Transverse colon (tissue), 4 donors: ENCODE measurements around the gene PHYKPL. TPM values are rescaled to one million over a fixed set of nuclear protein-coding genes. Genes with fewer than 3 reads are reported as not detected.

Experiments
- DNase-seq: peaks from one replicate; pipeline ENCODE4 v3.0.0-alpha.2; 2019
- H3K27ac ChIP-seq, 4 donors: fragments of 200-600 bp; sonication (generic); 2 replicates each; pipeline ENCODE4 v1.5.1; 2016 to 2018; ENCODE audit warnings: inconsistent platforms in 4 of 4
- H3K27me3 ChIP-seq: fragments of 200-600 bp; sonication (generic); 2 replicates; pipeline ENCODE4 v1.5.1; 2017; ENCODE audit warnings: inconsistent platforms
- H3K36me3 ChIP-seq, 4 donors: fragments of 200-600 bp; sonication (generic); 2 replicates each; pipeline ENCODE4 v1.5.1; 2017 to 2019; ENCODE audit warnings: inconsistent platforms in 4 of 4
- H3K4me1 ChIP-seq, 4 donors: fragments of 200-600 bp; sonication (generic); 2 replicates each; pipeline ENCODE4 v1.5.1; 2017 to 2020; ENCODE audit warnings: inconsistent platforms in 4 of 4
- H3K4me3 ChIP-seq, 4 donors: fragments of 200-600 bp; sonication (generic); 1 replicate in 1 of 4; 2 replicates in 3 of 4; pipeline versions ENCODE4 v1.5.1 to v1.6.1; 2017 to 2019; ENCODE audit warnings: inconsistent platforms in 4 of 4
- H3K9me3 ChIP-seq, 2 donors: fragments of 200-600 bp; sonication (generic); 2 replicates each; pipeline ENCODE4 v1.5.1; 2017 to 2019; ENCODE audit warnings: inconsistent platforms in 2 of 2
- EP300 ChIP-seq: sonication (generic); formaldehyde crosslinking; IDR thresholded peaks from one replicate; pipeline ENCODE4 v1.6.1; 2017; ENCODE audit warnings: antibody characterized with exemption, low read depth
- POLR2A ChIP-seq: fragments of 450-650 bp; IDR thresholded peaks from one replicate; pipeline ENCODE4 v1.6.1; 2016; ENCODE audit warnings: antibody characterized with exemption, mild to moderate bottlenecking, moderate library complexity
- POLR2AphosphoS5 ChIP-seq, 3 donors: sonication (generic); formaldehyde crosslinking; IDR thresholded peaks; one replicate each; pipeline ENCODE4 v1.6.1; 2016; ENCODE audit warnings: antibody characterized with exemption in 3 of 3
- WGBS, 2 donors: methylation state at CpG; one replicate each; pipeline ENCODE4 v1.1.5; 2018; ENCODE audit warnings: low coverage in 1 of 2; 5-methylcytosine and 5-hydroxymethylcytosine counted together
- in situ Hi-C, 4 donors: fragments of 200-750 bp; cut with MboI; loops; one replicate each; pipeline versions ENCODE4 v1.15.0 to v1.15.1; 2017; ENCODE audit warnings: low sequenced_read_pairs in 3 of 4, low pct_ligation_motif_present in 1 of 4, low pct_unique_long_range_greater_than_20kb in 1 of 4
- intact Hi-C: fragments of 100-400 bp; cut with DNase I; formaldehyde crosslinking; loops from one replicate; pipeline ENCODE4 v1.15.1; 2023; ENCODE audit warnings: low total_unique reads
- total RNA-seq, 4 donors: library from RNA; depleted of rRNA; stranded (reverse); fragments of >200 nt; gene quantifications; one replicate each; pipeline ENCODE4 v1.1.0, GENCODE V29; 2016
- TF ChIP-seq, protein P1 (sequence below), 5 experiments: fragments of 200-600 bp in 3 of 5; fragments of 450-650 bp in 2 of 5; sonication (generic) in 3 of 5; IDR thresholded peaks; 1 replicate in 2 of 5; 2 replicates in 3 of 5; pipeline ENCODE4 v1.5.1; 2016 to 2017; ENCODE audit warnings: antibody characterized with exemption in 5 of 5, inconsistent platforms in 3 of 5, mild to moderate bottlenecking in 2 of 5, moderate library complexity in 1 of 5

PHYKPL gene
- total RNA-seq, 4 donors from 2014 or later, result 124 to 405 (median 197) TPM

DNA sequence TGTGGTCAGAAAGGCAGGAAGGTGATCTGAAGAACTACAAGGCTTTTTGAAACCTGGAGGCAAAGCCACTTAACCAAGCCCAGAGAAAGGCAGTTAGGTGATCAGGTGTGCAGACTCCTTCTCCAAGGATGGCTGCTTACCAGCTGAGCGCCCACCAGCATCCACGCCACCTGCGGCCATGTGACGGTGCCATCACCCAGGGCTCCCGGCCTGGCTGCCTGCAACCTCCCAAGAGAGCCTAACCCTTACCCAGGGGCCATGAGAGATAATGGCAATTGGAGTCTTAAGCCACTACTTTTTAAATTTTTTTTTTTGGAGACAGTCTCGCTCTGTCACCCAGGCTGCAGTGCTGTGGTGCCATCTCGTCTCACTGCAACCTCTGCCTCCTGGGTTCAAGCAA is 33.1 kb upstream of the PHYKPL start:
- Histone ChIP-seq H3K9me3 (no peaks in the 10 kb centered on the region), H3K36me3 (no peaks in the 10 kb centered on the region), H3K4me3 (no peak overlapping the region), H3K27ac (no peak overlapping the region), H3K4me1 (no peaks in the 10 kb centered on the region), H3K27me3 (no peaks in the 10 kb centered on the region)
- TF ChIP-seq, protein P1, sequence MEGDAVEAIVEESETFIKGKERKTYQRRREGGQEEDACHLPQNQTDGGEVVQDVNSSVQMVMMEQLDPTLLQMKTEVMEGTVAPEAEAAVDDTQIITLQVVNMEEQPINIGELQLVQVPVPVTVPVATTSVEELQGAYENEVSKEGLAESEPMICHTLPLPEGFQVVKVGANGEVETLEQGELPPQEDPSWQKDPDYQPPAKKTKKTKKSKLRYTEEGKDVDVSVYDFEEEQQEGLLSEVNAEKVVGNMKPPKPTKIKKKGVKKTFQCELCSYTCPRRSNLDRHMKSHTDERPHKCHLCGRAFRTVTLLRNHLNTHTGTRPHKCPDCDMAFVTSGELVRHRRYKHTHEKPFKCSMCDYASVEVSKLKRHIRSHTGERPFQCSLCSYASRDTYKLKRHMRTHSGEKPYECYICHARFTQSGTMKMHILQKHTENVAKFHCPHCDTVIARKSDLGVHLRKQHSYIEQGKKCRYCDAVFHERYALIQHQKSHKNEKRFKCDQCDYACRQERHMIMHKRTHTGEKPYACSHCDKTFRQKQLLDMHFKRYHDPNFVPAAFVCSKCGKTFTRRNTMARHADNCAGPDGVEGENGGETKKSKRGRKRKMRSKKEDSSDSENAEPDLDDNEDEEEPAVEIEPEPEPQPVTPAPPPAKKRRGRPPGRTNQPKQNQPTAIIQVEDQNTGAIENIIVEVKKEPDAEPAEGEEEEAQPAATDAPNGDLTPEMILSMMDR (IDR thresholded peaks at IDR 0.05), result no peak
- TF ChIP-seq POLR2A, result no peak
- no peak for TF ChIP-seq EP300
- TF ChIP-seq POLR2AphosphoS5 (IDR thresholded peaks at IDR 0.05), result no peak
- 84% methylated on average over 7 of the region's 7 CpGs; no CpG with 5 or more reads in 1 of the 2 donors for WGBS, 2 donors
- in situ Hi-C loops, result no loop called here
- no peak for DNase-seq
- intact Hi-C loops, result no loop called here

GRCh38 chr5:178264044-178264443 is 31.4 kb upstream of the PHYKPL start:
- Histone ChIP-seq H3K36me3 (no peaks in the 10 kb centered on the region), H3K4me3 (no peak overlapping the region), H3K27me3 (no peaks in the 10 kb centered on the region), H3K27ac (no peak overlapping the region), H3K4me1 (no peaks in the 10 kb centered on the region), H3K9me3 (no peaks in the 10 kb centered on the region)
- TF ChIP-seq POLR2A (no peak), EP300 (no peak), POLR2AphosphoS5 (IDR thresholded peaks at IDR 0.05) (no peak)
- TF ChIP-seq, protein P1 (IDR thresholded peaks at IDR 0.05), result no peak
- DNase-seq, result no peak
- intact Hi-C loops, result no loop called here
- 81 to 83% methylated on average over 4 of the region's 4 CpGs for WGBS, 2 donors
- in situ Hi-C loops, result no loop called here

DNA sequence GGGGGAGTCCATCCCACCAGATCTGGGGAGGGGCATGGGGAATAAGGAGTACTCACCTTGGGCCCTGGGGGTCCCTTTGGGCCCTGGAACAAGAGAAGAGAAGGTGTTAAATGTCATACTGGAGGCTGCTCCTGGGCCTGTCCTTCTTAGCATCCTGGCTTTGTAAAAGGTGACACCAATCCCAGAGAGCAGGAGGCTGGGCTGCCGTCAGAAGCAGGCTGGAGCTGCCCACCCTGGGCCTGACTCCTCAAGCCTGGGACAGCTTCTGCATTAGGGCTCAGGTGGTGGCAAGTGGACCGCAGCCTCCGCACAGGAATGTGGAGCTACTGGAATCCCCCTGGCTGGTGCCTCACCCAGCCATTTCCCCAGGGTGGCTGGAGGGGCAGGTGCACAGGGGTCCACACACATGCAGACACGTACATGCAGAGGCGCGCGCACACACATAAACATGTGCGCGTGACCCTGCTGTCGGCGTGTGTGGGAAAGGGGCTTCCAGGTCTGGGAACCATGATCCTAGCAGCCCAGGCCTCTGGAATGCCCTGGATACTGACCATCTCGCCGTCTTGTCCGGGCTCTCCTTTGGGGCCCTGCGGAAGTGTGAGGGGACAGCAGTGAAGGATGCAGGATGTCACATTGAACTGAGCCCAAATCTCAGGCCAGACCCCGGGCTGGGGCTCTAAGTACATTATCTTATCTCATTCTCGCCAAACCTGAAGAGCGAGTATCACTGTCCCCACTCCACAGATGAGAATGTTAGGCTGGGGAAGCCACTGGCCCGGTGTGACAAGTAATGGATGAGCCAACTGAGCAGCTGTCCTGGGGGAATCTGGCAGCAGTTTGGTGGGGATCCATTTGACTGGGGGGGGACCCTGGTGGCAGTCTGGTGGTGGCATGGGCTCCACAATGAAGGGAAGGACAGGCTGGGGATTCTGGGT is 29.3 kb upstream of the PHYKPL start:
- H3K9me3 ChIP-seq, result no peaks in the 10 kb centered on the region
- H3K4me1 ChIP-seq, result no peaks in the 10 kb centered on the region
- DNase-seq, result no peak
- no peaks in the 10 kb centered on the region for H3K27me3 ChIP-seq
- intact Hi-C loops (no loop called here), in situ Hi-C loops (no loop called here)
- no peak overlapping the region for H3K27ac ChIP-seq
- no peaks in the 10 kb centered on the region for H3K36me3 ChIP-seq
- no peak for TF ChIP-seq POLR2A
- TF ChIP-seq, protein P1 (IDR thresholded peaks at IDR 0.05), result no peak
- no peak for TF ChIP-seq POLR2AphosphoS5 (IDR thresholded peaks at IDR 0.05)
- no peak for TF ChIP-seq EP300
- no peak overlapping the region for H3K4me3 ChIP-seq
- WGBS, 2 donors, result 73 to 90% methylated on average over 3 to 17 of the region's 19 CpGs

GRCh38 chr5:178259623-178260536 is 27.3 kb upstream of the PHYKPL start:
- in situ Hi-C loops (no loop called here), intact Hi-C loops (no loop called here)
- TF ChIP-seq EP300 (no peak), POLR2AphosphoS5 (IDR thresholded peaks at IDR 0.05) (no peak), POLR2A (no peak)
- TF ChIP-seq, protein P1 (IDR thresholded peaks at IDR 0.05), result no peak
- Histone ChIP-seq H3K27ac (no peak overlapping the region), H3K27me3 (no peaks in the 10 kb centered on the region), H3K4me3 (no peak overlapping the region), H3K4me1 (no peaks in the 10 kb centered on the region), H3K36me3 (no peaks in the 10 kb centered on the region), H3K9me3 (no peaks in the 10 kb centered on the region)
- no peak for DNase-seq
- WGBS, 2 donors, result 38 to 83% methylated on average over 3 to 21 of the region's 21 CpGs
